Calu3 (cell line): ENCODE data around the gene PRKAR2B. TPM values are rescaled to one million over a fixed set of nuclear protein-coding genes. Genes with fewer than 3 reads are reported as not detected.

Experiments used
- BruUV-seq: library from RNA; stranded (reverse); fragments of 400-500 nt; replicated peaks from 2 replicates; lab custom pipeline; 2021; lab: Mats Ljungman, UMichigan
- CTCF ChIA-PET: fragments of 300-600 bp; sonication (Branson Sonifier 250); formaldehyde crosslinking; loops from one replicate; lab custom pipeline; 2022; ENCODE audit warnings: antibody characterized with exemption; lab: Charles Lee
- DNase-seq: peaks from one replicate; pipeline ENCODE4 v3.0.0; 2022
- H3K27ac Mint-ChIP-seq: one replicate; pipeline ENCODE4 v1.8.0; 2022; ENCODE audit warnings: mixed read lengths; ENCODE audit not compliant: unreplicated experiment
- H3K27me3 Mint-ChIP-seq: one replicate; pipeline ENCODE4 v1.8.0; 2022; ENCODE audit warnings: mixed read lengths; ENCODE audit not compliant: unreplicated experiment
- H3K36me3 Mint-ChIP-seq: one replicate; pipeline ENCODE4 v1.8.0; 2022; ENCODE audit warnings: mild to moderate bottlenecking, moderate library complexity, mixed read lengths; ENCODE audit not compliant: insufficient read depth, unreplicated experiment
- H3K4me1 Mint-ChIP-seq: one replicate; pipeline ENCODE4 v1.8.0; 2022; ENCODE audit warnings: mild to moderate bottlenecking, low read depth, mixed read lengths; ENCODE audit not compliant: unreplicated experiment
- H3K4me3 Mint-ChIP-seq: one replicate; pipeline ENCODE4 v1.8.0; 2022; ENCODE audit warnings: mild to moderate bottlenecking, low read depth, moderate library complexity, mixed read lengths; ENCODE audit not compliant: unreplicated experiment
- H3K9me3 Mint-ChIP-seq: one replicate; pipeline ENCODE4 v1.8.0; 2022; ENCODE audit warnings: low read depth, mixed read lengths; ENCODE audit not compliant: unreplicated experiment
- CTCF ChIP-seq: fragments of 200-600 bp; IDR thresholded peaks from one replicate; pipeline ENCODE4 v1.8.0; 2022; ENCODE audit warnings: antibody characterized with exemption; ENCODE audit not compliant: unreplicated experiment
- intact Hi-C: fragments of 100-400 bp; cut with micrococcal nuclease; formaldehyde crosslinking; loops from one replicate; pipeline ENCODE4 v1.10.0; 2022; ENCODE audit not compliant: unreplicated experiment
- total RNA-seq: library from RNA; stranded (reverse); gene quantifications from 2 replicates; pipeline ENCODE4 v1.2.3, GENCODE V29; 2022

The PRKAR2B gene
- total RNA-seq, 1 experiment from 2014 or later: 3.1 TPM

- no TSS peak for BruUV-seq
Observed at GRCh38 chr7:107208024-107208521, 163.6 kb downstream of the PRKAR2B start.

GRCh38 chr7:107208563-107208962, 164.1 kb downstream of the PRKAR2B start:
- no TSS peak for BruUV-seq
- CTCF ChIA-PET: no interaction called here
- Mint-ChIP-seq H3K4me1 (no peaks in the 10 kb centered on the region), H3K27me3 (no peaks in the 10 kb centered on the region), H3K27ac (no peak overlapping the region), H3K9me3 (no peaks in the 10 kb centered on the region), H3K36me3 (peaks cover 7% of the 10 kb centered on the region), H3K4me3 (no peak overlapping the region)
- DNase-seq: no peak
- no peak for TF ChIP-seq CTCF
- intact Hi-C loops: loop anchor here (10.0 kb wide), 1 partner anchor 666 kb away; no protein-coding TSS in a partner anchor

More at GRCh38 chr7:107208024-107208521, 163.6 kb downstream of the PRKAR2B start:
- peaks cover 7% of the 10 kb centered on the region for H3K36me3 Mint-ChIP-seq
- no peak for TF ChIP-seq CTCF
- H3K4me3 Mint-ChIP-seq: no peak overlapping the region
- CTCF ChIA-PET: no interaction called here
- H3K27ac Mint-ChIP-seq: no peak overlapping the region
- no peak for DNase-seq
- no peaks in the 10 kb centered on the region for H3K27me3 Mint-ChIP-seq
- H3K4me1 Mint-ChIP-seq: no peaks in the 10 kb centered on the region
- no peaks in the 10 kb centered on the region for H3K9me3 Mint-ChIP-seq
- intact Hi-C loops: loop anchor here (10.0 kb wide), 1 partner anchor 667 kb away; no protein-coding TSS in a partner anchor

- no peak for DNase-seq
- Mint-ChIP-seq H3K36me3 (peaks cover 6% of the 10 kb centered on the region), H3K27me3 (no peaks in the 10 kb centered on the region), H3K4me3 (no peak overlapping the region), H3K4me1 (no peaks in the 10 kb centered on the region), H3K9me3 (no peaks in the 10 kb centered on the region), H3K27ac (no peak overlapping the region)
- CTCF ChIA-PET: no interaction called here
- no peak for TF ChIP-seq CTCF
- intact Hi-C loops: loop anchor here (10.0 kb wide), 1 partner anchor 665 kb away; no protein-coding TSS in a partner anchor
- BruUV-seq: no TSS peak
Observed at GRCh38 chr7:107209565-107209964, 165.1 kb downstream of the PRKAR2B start.

GRCh38 chr7:107210400-107210799, 165.9 kb downstream of the PRKAR2B start:
- Mint-ChIP-seq H3K9me3 (no peaks in the 10 kb centered on the region), H3K4me1 (no peaks in the 10 kb centered on the region)

More at GRCh38 chr7:107210400-107210799, 165.9 kb downstream of the PRKAR2B start:
- no peak overlapping the region for H3K4me3 Mint-ChIP-seq
- DNase-seq: no peak
- CTCF ChIA-PET: no interaction called here
- no peaks in the 10 kb centered on the region for H3K27me3 Mint-ChIP-seq
- TF ChIP-seq CTCF: no peak
- no peaks in the 10 kb centered on the region for H3K36me3 Mint-ChIP-seq
- BruUV-seq: no TSS peak
- H3K27ac Mint-ChIP-seq: no peak overlapping the region
- intact Hi-C loops: no loop called here

Other genes with a start within 250 kb of the PRKAR2B start
- not detected in 2 replicates for gene PIK3CG, start 179.4 kb upstream of the PRKAR2B start, total RNA-seq
- gene HBP1, start 124.3 kb downstream of the PRKAR2B start, total RNA-seq: 31.1 and 32.0 TPM in 2 replicates